Measurements from ENCODE around the gene TNS1.

Gene TNS1

GRCh38 chr2:217803653-217803960 is 199.2 kb downstream of the TNS1 start:
- no peak overlapping the region for H3K27ac ChIP-seq (replicated peaks)
- H3K27me3 ChIP-seq (ENCODE audit: insufficient read depth, poor library complexity, severe bottlenecking), result no peaks in the 10 kb centered on the region
- no peak overlapping the region for H3K4me3 ChIP-seq (replicated peaks; ENCODE audit: insufficient read depth, low read length)
- no peak for DNase-seq (ENCODE audit: low read depth in 1 of 2, low spot score in 1 of 2)
- TF ChIP-seq GABPA (IDR thresholded peaks at IDR 0.05; ENCODE audit: low read depth) (no peak), CTCF (IDR thresholded peaks at IDR 0.05; ENCODE audit: insufficient read depth, low read length) (no peak), REST (IDR thresholded peaks at IDR 0.05; ENCODE audit: insufficient replicate concordance, low read depth) (no peak), POLR2AphosphoS5 (IDR thresholded peaks at IDR 0.05; ENCODE audit: low read depth) (no peak), SPI1 (IDR thresholded peaks at IDR 0.05; ENCODE audit: borderline replicate concordance, low read depth) (no peak)

GRCh38 chr2:217802876-217803652 is 199.7 kb downstream of the TNS1 start:
- H3K27me3 ChIP-seq (ENCODE audit: insufficient read depth, poor library complexity, severe bottlenecking), result no peaks in the 10 kb centered on the region
- H3K4me3 ChIP-seq (replicated peaks; ENCODE audit: insufficient read depth, low read length), result no peak overlapping the region
- H3K27ac ChIP-seq (replicated peaks), result no peak overlapping the region
- TF ChIP-seq SPI1 (IDR thresholded peaks at IDR 0.05; ENCODE audit: borderline replicate concordance, low read depth) (no peak), GABPA (IDR thresholded peaks at IDR 0.05; ENCODE audit: low read depth) (no peak), POLR2AphosphoS5 (IDR thresholded peaks at IDR 0.05; ENCODE audit: low read depth) (no peak), REST (IDR thresholded peaks at IDR 0.05; ENCODE audit: insufficient replicate concordance, low read depth) (no peak), CTCF (IDR thresholded peaks at IDR 0.05; ENCODE audit: insufficient read depth, low read length) (no peak)
- DNase-seq (ENCODE audit: low read depth in 1 of 2, low spot score in 1 of 2), result no peak

- H3K27ac ChIP-seq (replicated peaks), result no peak overlapping the region
- H3K27me3 ChIP-seq (ENCODE audit: insufficient read depth, poor library complexity, severe bottlenecking), result no peaks in the 10 kb centered on the region
- DNase-seq (ENCODE audit: low read depth in 1 of 2, low spot score in 1 of 2), result no peak
- TF ChIP-seq POLR2AphosphoS5 (IDR thresholded peaks at IDR 0.05; ENCODE audit: low read depth) (no peak), GABPA (IDR thresholded peaks at IDR 0.05; ENCODE audit: low read depth) (no peak), REST (IDR thresholded peaks at IDR 0.05; ENCODE audit: insufficient replicate concordance, low read depth) (no peak), SPI1 (IDR thresholded peaks at IDR 0.05; ENCODE audit: borderline replicate concordance, low read depth) (no peak), CTCF (IDR thresholded peaks at IDR 0.05; ENCODE audit: insufficient read depth, low read length) (no peak)
- no peak overlapping the region for H3K4me3 ChIP-seq (replicated peaks; ENCODE audit: insufficient read depth, low read length)
These were observed 200.5 kb downstream of the TNS1 start for GRCh38 chr2:217802266-217802665.
